ENCODE results near the gene AKAP4.

AKAP4 gene

GRCh38 chrX:50165727-50166126 is 35.1 kb downstream of the AKAP4 start:
- no peak for DNase-seq (ENCODE audit: low read depth)
- TF ChIP-seq CTCF (IDR thresholded peaks at IDR 0.05; ENCODE audit: control insufficient read depth, insufficient read depth, low read depth, low read length, missing control alignments) = no peak
- H3K4me3 ChIP-seq (ENCODE audit: control insufficient read depth, low read depth, low read length) = no peak overlapping the region

GRCh38 chrX:50161127-50161526 is 39.7 kb downstream of the AKAP4 start:
- H3K4me3 ChIP-seq (ENCODE audit: control insufficient read depth, low read depth, low read length) = no peak overlapping the region
- TF ChIP-seq CTCF (IDR thresholded peaks at IDR 0.05; ENCODE audit: control insufficient read depth, insufficient read depth, low read depth, low read length, missing control alignments) = no peak
- no peak for DNase-seq (ENCODE audit: low read depth)

- TF ChIP-seq CTCF (IDR thresholded peaks at IDR 0.05; ENCODE audit: control insufficient read depth, insufficient read depth, low read depth, low read length, missing control alignments) = no peak
- DNase-seq (ENCODE audit: low read depth) = no peak
- no peak overlapping the region for H3K4me3 ChIP-seq (ENCODE audit: control insufficient read depth, low read depth, low read length)
Measured at GRCh38 chrX:50158593-50158992, 42.2 kb downstream of the AKAP4 start.

DNA sequence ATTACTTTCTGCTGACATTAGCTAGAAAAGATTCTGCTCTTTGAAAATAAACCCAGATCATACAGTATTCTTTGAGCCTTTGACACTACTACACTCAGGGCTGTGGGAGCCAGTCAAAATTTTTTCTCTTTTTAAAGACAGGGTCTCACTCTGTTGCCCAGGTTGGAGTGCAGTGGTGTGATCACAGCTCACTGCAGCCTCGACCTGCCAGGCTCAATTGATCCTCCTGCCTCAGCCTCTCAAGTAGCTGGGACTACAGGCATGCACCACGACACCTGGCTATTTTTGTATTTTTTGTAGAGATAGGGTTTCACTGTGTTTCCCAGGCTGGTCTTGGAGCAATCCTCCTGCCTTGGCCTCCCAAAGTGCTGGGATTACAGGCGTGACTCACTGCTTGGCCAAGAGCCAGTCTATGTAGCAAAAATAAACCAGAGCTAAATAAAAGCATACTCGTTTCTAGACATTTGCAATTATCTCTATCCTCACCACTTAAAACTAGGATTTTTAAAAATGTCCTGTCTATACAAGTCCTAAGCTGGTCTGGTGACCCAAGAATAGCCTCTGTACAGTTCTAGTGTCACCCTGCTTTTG is 43.2 kb downstream of the AKAP4 start:
- no peak for DNase-seq (ENCODE audit: low read depth)
- no peak overlapping the region for H3K4me3 ChIP-seq (ENCODE audit: control insufficient read depth, low read depth, low read length)
- no peak for TF ChIP-seq CTCF (IDR thresholded peaks at IDR 0.05; ENCODE audit: control insufficient read depth, insufficient read depth, low read depth, low read length, missing control alignments)

DNA sequence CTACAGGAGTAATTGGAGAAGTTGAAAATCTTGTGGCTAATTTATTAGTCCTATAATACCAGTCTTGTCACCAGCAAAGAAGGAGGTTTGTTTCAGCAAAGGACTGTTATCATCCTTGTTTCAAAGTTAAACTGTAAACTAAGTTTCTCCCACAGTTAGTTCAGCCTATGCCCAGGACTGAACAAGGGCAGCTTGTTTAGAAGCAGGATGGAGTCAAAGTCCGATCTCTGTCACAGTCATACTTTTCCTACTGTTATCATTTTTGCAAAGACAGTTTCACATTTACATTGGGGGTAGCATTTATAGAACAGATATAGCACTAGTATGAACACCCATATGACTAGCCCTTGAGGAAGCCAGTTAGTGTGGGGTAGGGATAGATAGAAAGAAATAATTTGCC is 46.4 kb downstream of the AKAP4 start:
- no peak for DNase-seq (ENCODE audit: low read depth)
- TF ChIP-seq CTCF (IDR thresholded peaks at IDR 0.05; ENCODE audit: control insufficient read depth, insufficient read depth, low read depth, low read length, missing control alignments) = no peak
- no peak overlapping the region for H3K4me3 ChIP-seq (ENCODE audit: control insufficient read depth, low read depth, low read length)

- no peak for DNase-seq (ENCODE audit: low read depth)
- H3K4me3 ChIP-seq (ENCODE audit: control insufficient read depth, low read depth, low read length) = no peak overlapping the region
- no peak for TF ChIP-seq CTCF (IDR thresholded peaks at IDR 0.05; ENCODE audit: control insufficient read depth, insufficient read depth, low read depth, low read length, missing control alignments)
Measured at GRCh38 chrX:50152456-50152855, 48.4 kb downstream of the AKAP4 start.

GRCh38 chrX:50147972-50148371 is 52.8 kb downstream of the AKAP4 start:
- no peak overlapping the region for H3K4me3 ChIP-seq (ENCODE audit: control insufficient read depth, low read depth, low read length)
- DNase-seq (ENCODE audit: low read depth) = no peak
- no peak for TF ChIP-seq CTCF (IDR thresholded peaks at IDR 0.05; ENCODE audit: control insufficient read depth, insufficient read depth, low read depth, low read length, missing control alignments)
